Stimulated activated CD8-positive, alpha-beta memory T cell treated with anti-CD3 and anti-CD28 coated beads, Interleukin-7, amount 100 ng/mL, for 24 hours (primary cell): Measurements from ENCODE around the gene IFT81.
A peak's percentile ranks its signal among the peaks of the same experiment; 100 is the strongest.
"Not testable (repeated sequence)": the region's sequence is repeated elsewhere in the genome, so short reads cannot be mapped to it uniquely, and the experiment has no call there.

Experiments used
- DNase-seq: peaks from one replicate; pipeline ENCODE4 v3.0.0-alpha.2; 2020; ENCODE audit warnings: low read depth

Gene IFT81

GRCh38 chr12:110124269-110124995 lies at the start of gene IFT81:
Gene IFT81, plus strand, starts transcription at chr12:110124357. Its CDS starts 3,024 bp downstream, at chr12:110127381.
- DNase-seq = peak; percentile 90

GRCh38 chr12:110075880-110076279 lies 48.3 kb upstream of the IFT81 start:
- no peak for DNase-seq

GRCh38 chr12:110077800-110078199 lies 46.4 kb upstream of the IFT81 start:
- no peak for DNase-seq

GRCh38 chr12:110079477-110080400 lies 44.4 kb upstream of the IFT81 start:
- peak; percentile 45 for DNase-seq

GRCh38 chr12:110080410-110080809 lies 43.7 kb upstream of the IFT81 start:
- no peak for DNase-seq

GRCh38 chr12:110084314-110085015 lies 39.7 kb upstream of the IFT81 start:
- no peak for DNase-seq

GRCh38 chr12:110088216-110088615 lies 35.9 kb upstream of the IFT81 start:
- not testable (repeated sequence) for DNase-seq

GRCh38 chr12:110088936-110089335 lies 35.2 kb upstream of the IFT81 start:
- no peak for DNase-seq

- DNase-seq = no peak
Measured at GRCh38 chr12:110090266-110091135, 33.7 kb upstream of the IFT81 start.

GRCh38 chr12:110091136-110091711 lies 32.9 kb upstream of the IFT81 start:
- no peak for DNase-seq

- no peak for DNase-seq
Measured at GRCh38 chr12:110093631-110094311, 30.4 kb upstream of the IFT81 start.

- DNase-seq = no peak
Measured at GRCh38 chr12:110100315-110100970, 23.7 kb upstream of the IFT81 start.

GRCh38 chr12:110102255-110102654 lies 21.9 kb upstream of the IFT81 start:
- no peak for DNase-seq

- DNase-seq = no peak
Measured at GRCh38 chr12:110104188-110105094, 19.7 kb upstream of the IFT81 start.

GRCh38 chr12:110105159-110105558 lies 19.0 kb upstream of the IFT81 start:
- DNase-seq = no peak

- DNase-seq = no peak
Measured at GRCh38 chr12:110105986-110106385, 18.2 kb upstream of the IFT81 start.

- DNase-seq = no peak
Measured at GRCh38 chr12:110107369-110108281, 16.5 kb upstream of the IFT81 start.
